Testis (tissue), 2 donors: ENCODE data around the gene PCDHB14.
"Not testable (repeated sequence)": the region's sequence is repeated elsewhere in the genome, so short reads cannot be mapped to it uniquely, and the experiment has no call there.

Experiments
- POLR2A ChIP-seq: fragments of 450-650 bp; IDR thresholded peaks from one replicate; pipeline ENCODE4 v1.6.1; 2017; ENCODE audit warnings: antibody characterized with exemption, mild to moderate bottlenecking, moderate library complexity
- TF ChIP-seq, protein P1 (sequence below), 3 experiments: fragments of 450-650 bp in 2 of 3; fragments of 200-600 bp in 1 of 3; sonication (generic) in 1 of 3; IDR thresholded peaks; one replicate each; pipeline ENCODE4 v1.5.1; 2016 to 2019; ENCODE audit warnings: antibody characterized with exemption in 3 of 3, mild to moderate bottlenecking in 2 of 3, moderate library complexity in 1 of 3

DNA sequence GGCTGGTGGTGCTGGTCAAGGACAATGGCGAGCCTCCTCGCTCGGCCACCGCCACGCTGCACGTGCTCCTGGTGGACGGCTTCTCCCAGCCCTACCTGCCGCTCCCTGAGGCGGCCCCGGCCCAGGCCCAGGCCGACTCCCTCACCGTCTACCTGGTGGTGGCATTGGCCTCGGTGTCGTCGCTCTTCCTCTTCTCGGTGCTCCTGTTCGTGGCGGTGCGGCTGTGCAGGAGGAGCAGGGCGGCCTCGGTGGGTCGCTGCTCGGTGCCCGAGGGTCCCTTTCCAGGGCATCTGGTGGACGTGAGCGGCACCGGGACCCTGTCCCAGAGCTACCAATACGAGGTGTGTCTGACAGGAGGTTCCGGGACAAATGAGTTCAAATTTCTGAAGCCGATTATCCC lies 2.3 kb downstream of the PCDHB14 start:
- TF ChIP-seq, protein P1, sequence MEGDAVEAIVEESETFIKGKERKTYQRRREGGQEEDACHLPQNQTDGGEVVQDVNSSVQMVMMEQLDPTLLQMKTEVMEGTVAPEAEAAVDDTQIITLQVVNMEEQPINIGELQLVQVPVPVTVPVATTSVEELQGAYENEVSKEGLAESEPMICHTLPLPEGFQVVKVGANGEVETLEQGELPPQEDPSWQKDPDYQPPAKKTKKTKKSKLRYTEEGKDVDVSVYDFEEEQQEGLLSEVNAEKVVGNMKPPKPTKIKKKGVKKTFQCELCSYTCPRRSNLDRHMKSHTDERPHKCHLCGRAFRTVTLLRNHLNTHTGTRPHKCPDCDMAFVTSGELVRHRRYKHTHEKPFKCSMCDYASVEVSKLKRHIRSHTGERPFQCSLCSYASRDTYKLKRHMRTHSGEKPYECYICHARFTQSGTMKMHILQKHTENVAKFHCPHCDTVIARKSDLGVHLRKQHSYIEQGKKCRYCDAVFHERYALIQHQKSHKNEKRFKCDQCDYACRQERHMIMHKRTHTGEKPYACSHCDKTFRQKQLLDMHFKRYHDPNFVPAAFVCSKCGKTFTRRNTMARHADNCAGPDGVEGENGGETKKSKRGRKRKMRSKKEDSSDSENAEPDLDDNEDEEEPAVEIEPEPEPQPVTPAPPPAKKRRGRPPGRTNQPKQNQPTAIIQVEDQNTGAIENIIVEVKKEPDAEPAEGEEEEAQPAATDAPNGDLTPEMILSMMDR (IDR thresholded peaks at IDR 0.05), result not testable (repeated sequence)
- not testable (repeated sequence) for TF ChIP-seq POLR2A
